ENCODE results near the gene CD59.

CD59 gene

GRCh38 chr11:33706966-33707365 is 29.3 kb downstream of the CD59 start:
- no peak overlapping the region for H3K4me3 ChIP-seq (ENCODE audit: low read length)
- no peak for TF ChIP-seq CTCF (conservative IDR thresholded peaks at IDR 0.05; ENCODE audit: low read depth, low read length)

GRCh38 chr11:33706546-33706945 is 29.7 kb downstream of the CD59 start:
- no peak for DNase-seq (ENCODE audit: low read depth)
- TF ChIP-seq CTCF (conservative IDR thresholded peaks at IDR 0.05; ENCODE audit: low read depth, low read length): no peak
- H3K4me3 ChIP-seq (ENCODE audit: low read length): no peak overlapping the region

More at GRCh38 chr11:33706966-33707365, 29.3 kb downstream of the CD59 start:
- no peak for DNase-seq (ENCODE audit: low read depth)

GRCh38 chr11:33704240-33705002 is 31.8 kb downstream of the CD59 start:
- TF ChIP-seq CTCF (conservative IDR thresholded peaks at IDR 0.05; ENCODE audit: low read depth, low read length): peak; percentile 17
- DNase-seq (ENCODE audit: low read depth): no peak
- no peak overlapping the region for H3K4me3 ChIP-seq (ENCODE audit: low read length)

GRCh38 chr11:33703788-33704187 is 32.4 kb downstream of the CD59 start:
- no peak for TF ChIP-seq CTCF (conservative IDR thresholded peaks at IDR 0.05; ENCODE audit: low read depth, low read length)
- H3K4me3 ChIP-seq (ENCODE audit: low read length): no peak overlapping the region
- no peak for DNase-seq (ENCODE audit: low read depth)

GRCh38 chr11:33703234-33703633 is 33.0 kb downstream of the CD59 start:
- H3K4me3 ChIP-seq (ENCODE audit: low read length): no peak overlapping the region
- no peak for TF ChIP-seq CTCF (conservative IDR thresholded peaks at IDR 0.05; ENCODE audit: low read depth, low read length)
- no peak for DNase-seq (ENCODE audit: low read depth)

GRCh38 chr11:33701302-33702230 is 34.7 kb downstream of the CD59 start:
- no peak for TF ChIP-seq CTCF (conservative IDR thresholded peaks at IDR 0.05; ENCODE audit: low read depth, low read length)
- peak overlapping the region; percentile 68 for H3K4me3 ChIP-seq (ENCODE audit: low read length)
- DNase-seq (ENCODE audit: low read depth): peak; percentile 82
